Activated CD8-positive, alpha-beta memory T cell treated with anti-CD3 and anti-CD28 coated beads, Interleukin-2, amount 50 U/mL, for 24 hours (primary cell): Measurements from ENCODE around the gene F7.
"Not testable (repeated sequence)": the region's sequence is repeated elsewhere in the genome, so short reads cannot be mapped to it uniquely, and the experiment has no call there.

Experiments used
- DNase-seq: peaks from one replicate; pipeline ENCODE4 v3.0.0-alpha.2; 2020; ENCODE audit errors: extremely low read depth

F7 gene

GRCh38 chr13:113105032-113105920 lies at the start of gene F7:
Gene F7 (plus strand): TSS chr13:113105791. CDS start chr13:113105842, 51 bp downstream.
- no peak for DNase-seq

- DNase-seq, result no peak
Measured at GRCh38 chr13:113057084-113057483, 48.5 kb upstream of the F7 start.

GRCh38 chr13:113057559-113057958 lies 48.0 kb upstream of the F7 start:
- not testable (repeated sequence) for DNase-seq

- DNase-seq, result no peak
Measured at GRCh38 chr13:113058129-113058987, 47.2 kb upstream of the F7 start.

GRCh38 chr13:113058988-113059850 lies 46.4 kb upstream of the F7 start:
- DNase-seq, result no peak

GRCh38 chr13:113059891-113060290 lies 45.7 kb upstream of the F7 start:
- no peak for DNase-seq

- no peak for DNase-seq
Measured at GRCh38 chr13:113060557-113061270, 44.9 kb upstream of the F7 start.

GRCh38 chr13:113061271-113061625 lies 44.3 kb upstream of the F7 start:
- no peak for DNase-seq

- no peak for DNase-seq
Measured at GRCh38 chr13:113061796-113062425, 43.7 kb upstream of the F7 start.

GRCh38 chr13:113062691-113063090 lies 42.9 kb upstream of the F7 start:
- no peak for DNase-seq

- DNase-seq, result no peak
Measured at GRCh38 chr13:113063091-113063491, 42.5 kb upstream of the F7 start.

- no peak for DNase-seq
Measured at GRCh38 chr13:113064000-113064533, 41.5 kb upstream of the F7 start.

GRCh38 chr13:113064534-113065405 lies 40.8 kb upstream of the F7 start:
- DNase-seq, result no peak

- no peak for DNase-seq
Measured at GRCh38 chr13:113065406-113066141, 40.0 kb upstream of the F7 start.

GRCh38 chr13:113066142-113066455 lies 39.5 kb upstream of the F7 start:
- DNase-seq, result no peak

GRCh38 chr13:113066746-113067145 lies 38.8 kb upstream of the F7 start:
- DNase-seq, result no peak

- no peak for DNase-seq
Measured at GRCh38 chr13:113069861-113070805, 35.5 kb upstream of the F7 start.

GRCh38 chr13:113070855-113071254 lies 34.7 kb upstream of the F7 start:
- DNase-seq, result no peak
